OCI-LY7 (cell line): Measurements from ENCODE around the gene NYNRIN.

Source experiments
- EZH2phosphoT487 ChIP-seq: fragments of 200-600 bp; sonication (generic); IDR thresholded peaks from 2 replicates; pipeline ENCODE4 v1.6.1; 2018; ENCODE audit warnings: low read depth, borderline replicate concordance, mild to moderate bottlenecking, mixed run types, antibody characterized with exemption, low read length, moderate library complexity, mixed read lengths
- TF ChIP-seq, protein P1 (sequence below): fragments of 200-600 bp; sonication (generic); conservative IDR thresholded peaks from 2 replicates; pipeline ENCODE4 v1.5.1; 2014; ENCODE audit warnings: mild to moderate bottlenecking, antibody characterized with exemption, low read length, moderate library complexity, mixed read lengths

GRCh38 chr14:24385524-24385923, 13.3 kb upstream of the NYNRIN start:
- TF ChIP-seq, protein P1, sequence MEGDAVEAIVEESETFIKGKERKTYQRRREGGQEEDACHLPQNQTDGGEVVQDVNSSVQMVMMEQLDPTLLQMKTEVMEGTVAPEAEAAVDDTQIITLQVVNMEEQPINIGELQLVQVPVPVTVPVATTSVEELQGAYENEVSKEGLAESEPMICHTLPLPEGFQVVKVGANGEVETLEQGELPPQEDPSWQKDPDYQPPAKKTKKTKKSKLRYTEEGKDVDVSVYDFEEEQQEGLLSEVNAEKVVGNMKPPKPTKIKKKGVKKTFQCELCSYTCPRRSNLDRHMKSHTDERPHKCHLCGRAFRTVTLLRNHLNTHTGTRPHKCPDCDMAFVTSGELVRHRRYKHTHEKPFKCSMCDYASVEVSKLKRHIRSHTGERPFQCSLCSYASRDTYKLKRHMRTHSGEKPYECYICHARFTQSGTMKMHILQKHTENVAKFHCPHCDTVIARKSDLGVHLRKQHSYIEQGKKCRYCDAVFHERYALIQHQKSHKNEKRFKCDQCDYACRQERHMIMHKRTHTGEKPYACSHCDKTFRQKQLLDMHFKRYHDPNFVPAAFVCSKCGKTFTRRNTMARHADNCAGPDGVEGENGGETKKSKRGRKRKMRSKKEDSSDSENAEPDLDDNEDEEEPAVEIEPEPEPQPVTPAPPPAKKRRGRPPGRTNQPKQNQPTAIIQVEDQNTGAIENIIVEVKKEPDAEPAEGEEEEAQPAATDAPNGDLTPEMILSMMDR, result no peak
- TF ChIP-seq EZH2phosphoT487, result no peak
